ENCODE data around the gene AMIGO2.

AMIGO2 gene

DNA sequence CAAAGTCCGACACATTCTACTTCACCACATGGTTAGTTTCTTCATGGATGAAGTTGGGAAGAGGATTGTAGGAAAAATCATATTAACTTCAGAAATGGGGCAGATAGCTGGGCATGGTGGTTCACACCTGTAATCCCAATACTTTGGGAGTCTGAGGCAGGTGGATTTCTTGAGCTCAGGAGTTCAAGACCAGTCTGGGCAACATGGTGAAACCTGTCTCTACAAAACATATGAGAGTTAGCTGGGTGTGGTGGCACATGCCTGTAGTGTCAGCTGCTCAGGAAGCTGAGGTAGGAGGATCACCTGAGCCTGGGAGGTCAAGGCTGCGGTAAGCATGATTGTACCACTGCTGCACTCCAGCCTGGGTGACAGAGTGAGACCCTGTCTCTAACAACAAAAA lies 49.9 kb downstream of the AMIGO2 start:
- no peak for DNase-seq

DNA sequence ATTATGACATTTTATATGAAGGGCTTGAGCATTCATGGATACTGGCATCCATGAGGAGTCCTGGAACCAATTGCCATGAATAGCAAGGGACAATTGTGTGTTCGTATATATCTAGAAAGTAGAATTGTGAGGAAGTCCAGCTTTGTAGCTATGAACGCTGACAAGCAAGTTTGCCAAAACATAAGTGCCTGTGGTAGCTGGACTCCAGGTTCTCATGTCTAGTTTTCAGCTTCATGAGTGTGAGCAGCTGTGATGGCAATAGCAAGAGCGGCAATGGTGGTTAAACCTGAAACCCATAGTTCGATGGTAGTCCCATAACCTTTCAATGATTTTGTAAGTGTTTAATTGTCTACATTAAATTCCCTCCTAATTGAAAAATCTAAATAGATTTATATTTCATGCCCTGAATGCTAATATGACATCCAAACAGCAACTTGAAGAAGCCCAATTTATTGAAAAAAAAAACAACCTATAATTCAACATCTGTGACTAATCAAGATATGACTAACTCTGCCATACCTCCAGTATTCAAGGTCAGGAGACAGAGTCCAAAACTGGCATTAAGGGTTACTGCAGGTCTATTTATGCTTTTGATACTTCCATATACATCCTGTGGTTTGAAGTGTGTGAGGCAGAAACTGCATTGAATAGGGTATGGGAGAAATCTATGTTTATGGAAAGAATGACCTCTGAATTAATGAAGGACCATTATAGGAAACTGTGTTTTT lies 50.6 kb downstream of the AMIGO2 start:
- no peak for DNase-seq

DNA sequence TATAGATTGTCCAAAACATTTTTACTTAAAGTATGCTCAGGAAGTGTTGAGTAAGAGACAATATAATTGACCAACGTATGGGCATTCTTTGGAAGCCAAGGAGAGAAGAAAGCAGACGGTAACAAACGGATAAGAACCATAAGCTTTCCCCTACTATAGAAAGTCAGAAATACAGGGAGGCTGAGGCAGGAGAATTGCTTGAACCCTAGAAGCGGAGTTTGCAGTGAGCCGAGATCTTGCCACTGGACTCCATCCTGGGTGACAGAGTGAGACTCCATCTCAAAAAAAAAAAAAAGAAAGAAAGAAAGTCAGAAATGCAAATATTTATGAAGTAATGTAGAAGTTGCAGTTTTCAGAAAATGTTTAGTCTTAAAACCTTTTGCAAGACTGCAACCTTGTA lies 51.6 kb downstream of the AMIGO2 start:
- DNase-seq, result no peak

All from activated naive CD4-positive, alpha-beta T cell treated with Interleukin-2 at 50 U/mL for 16 hours (primary cell).